Hematopoietic multipotent progenitor cell (in vitro differentiated cells): ENCODE results near the gene POP4. TPM values are rescaled to one million over a fixed set of nuclear protein-coding genes. Genes with fewer than 3 reads are reported as not detected.

Source experiments
- DNase-seq, 3 donors: peaks; one replicate each; pipeline ENCODE4 v3.0.0-alpha.2; 2011 to 2015; ENCODE audit warnings: low read depth in 2 of 3, low spot score in 2 of 3
- total RNA-seq: library from RNA; depleted of rRNA; stranded (reverse); fragments of >200 nt; gene quantifications from one replicate; pipeline ENCODE4 v1.2.3, GENCODE V29; 2012

The POP4 gene
- total RNA-seq, 1 donor: 32.9 TPM

GRCh38 chr19:29576761-29577648, 29.1 kb upstream of the POP4 start:
- DNase-seq: no peak

- DNase-seq: no peak
These were observed 28.5 kb upstream of the POP4 start for GRCh38 chr19:29577649-29577963.

GRCh38 chr19:29578349-29578748, 27.7 kb upstream of the POP4 start:
- DNase-seq: no peak

GRCh38 chr19:29579308-29579910, 26.7 kb upstream of the POP4 start:
- DNase-seq: no peak

- DNase-seq: no peak
These were observed 24.7 kb upstream of the POP4 start for GRCh38 chr19:29581398-29581797.

- no peak for DNase-seq
These were observed 22.7 kb upstream of the POP4 start for GRCh38 chr19:29583196-29583999.

- DNase-seq: no peak
These were observed 19.7 kb upstream of the POP4 start for GRCh38 chr19:29586401-29586800.

- DNase-seq: no peak
These were observed 19.0 kb upstream of the POP4 start for GRCh38 chr19:29587059-29587458.

- no peak for DNase-seq
These were observed 18.5 kb upstream of the POP4 start for GRCh38 chr19:29587518-29587986.

GRCh38 chr19:29588095-29588494, 18.0 kb upstream of the POP4 start:
- no peak for DNase-seq

GRCh38 chr19:29590278-29590677, 15.8 kb upstream of the POP4 start:
- no peak for DNase-seq

- no peak for DNase-seq
These were observed 14.4 kb upstream of the POP4 start for GRCh38 chr19:29591670-29592069.

GRCh38 chr19:29593869-29594268, 12.2 kb upstream of the POP4 start:
- DNase-seq: no peak

GRCh38 chr19:29596080-29596727, 9.9 kb upstream of the POP4 start:
- DNase-seq: no peak

- DNase-seq: no peak
These were observed 9.1 kb upstream of the POP4 start for GRCh38 chr19:29596885-29597525.

GRCh38 chr19:29598036-29598435, 8.0 kb upstream of the POP4 start:
- no peak for DNase-seq

- DNase-seq: no peak
These were observed 7.6 kb upstream of the POP4 start for GRCh38 chr19:29598496-29598895.

GRCh38 chr19:29603308-29603707, 2.8 kb upstream of the POP4 start:
- no peak for DNase-seq

GRCh38 chr19:29606420-29606747, 301 bp downstream of the POP4 start:
- no peak for DNase-seq

- DNase-seq: no peak
These were observed 3.6 kb downstream of the POP4 start for GRCh38 chr19:29609636-29610035.

- DNase-seq: no peak
These were observed 4.1 kb downstream of the POP4 start for GRCh38 chr19:29610213-29610573.
